ENCODE results near the gene ARHGAP26. TPM values are rescaled to one million over a fixed set of nuclear protein-coding genes. Genes with fewer than 3 reads are reported as not detected.

ARHGAP26 gene
- total RNA-seq, 1 donor from 2014 or later: 17.1 TPM

DNA sequence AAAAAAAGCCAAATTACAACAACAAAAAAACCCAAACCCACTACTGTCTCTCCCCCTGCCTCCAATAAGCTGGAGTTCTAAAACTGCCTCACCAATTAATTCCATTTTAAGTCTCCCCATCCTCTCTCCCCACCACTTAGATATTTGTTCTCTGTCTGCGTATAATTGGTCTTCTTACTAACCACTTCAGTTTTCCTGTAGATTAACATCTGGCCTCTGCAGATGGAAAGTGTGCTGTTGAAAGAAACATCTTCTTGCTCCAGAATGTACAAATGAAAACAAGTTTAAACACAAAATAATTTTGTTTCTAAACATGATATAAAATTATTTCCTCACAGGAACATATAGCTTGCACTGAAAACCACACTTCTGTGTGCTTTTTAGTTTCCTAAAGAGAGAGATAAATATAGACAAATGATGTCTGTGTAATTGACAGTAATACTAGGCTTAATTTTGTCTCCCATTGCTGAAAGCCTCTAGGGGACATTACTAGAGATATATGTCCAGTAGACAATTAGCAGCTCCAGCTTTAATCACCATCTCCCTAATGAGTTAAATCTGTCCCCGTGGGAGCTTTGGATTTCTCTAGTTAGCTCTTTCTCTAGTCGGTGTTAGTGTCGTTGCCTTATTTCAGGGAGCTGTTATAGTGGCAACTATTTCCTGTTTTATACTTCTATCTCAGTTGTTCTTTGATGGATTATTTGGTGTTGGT, 164.0 kb downstream of the ARHGAP26 start:
- no peak for DNase-seq (ENCODE audit: low read depth)
- TF ChIP-seq, protein P1, sequence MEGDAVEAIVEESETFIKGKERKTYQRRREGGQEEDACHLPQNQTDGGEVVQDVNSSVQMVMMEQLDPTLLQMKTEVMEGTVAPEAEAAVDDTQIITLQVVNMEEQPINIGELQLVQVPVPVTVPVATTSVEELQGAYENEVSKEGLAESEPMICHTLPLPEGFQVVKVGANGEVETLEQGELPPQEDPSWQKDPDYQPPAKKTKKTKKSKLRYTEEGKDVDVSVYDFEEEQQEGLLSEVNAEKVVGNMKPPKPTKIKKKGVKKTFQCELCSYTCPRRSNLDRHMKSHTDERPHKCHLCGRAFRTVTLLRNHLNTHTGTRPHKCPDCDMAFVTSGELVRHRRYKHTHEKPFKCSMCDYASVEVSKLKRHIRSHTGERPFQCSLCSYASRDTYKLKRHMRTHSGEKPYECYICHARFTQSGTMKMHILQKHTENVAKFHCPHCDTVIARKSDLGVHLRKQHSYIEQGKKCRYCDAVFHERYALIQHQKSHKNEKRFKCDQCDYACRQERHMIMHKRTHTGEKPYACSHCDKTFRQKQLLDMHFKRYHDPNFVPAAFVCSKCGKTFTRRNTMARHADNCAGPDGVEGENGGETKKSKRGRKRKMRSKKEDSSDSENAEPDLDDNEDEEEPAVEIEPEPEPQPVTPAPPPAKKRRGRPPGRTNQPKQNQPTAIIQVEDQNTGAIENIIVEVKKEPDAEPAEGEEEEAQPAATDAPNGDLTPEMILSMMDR (IDR thresholded peaks at IDR 0.05; ENCODE audit: insufficient read depth, low read length, severe bottlenecking): no peak
- no peak overlapping the region for H3K4me3 ChIP-seq (ENCODE audit: low read depth, low read length)
- no peak for FAIRE-seq
- H3K27me3 ChIP-seq (ENCODE audit: control insufficient read depth, insufficient read depth, low read length): no peaks in the 10 kb centered on the region
- H3K36me3 ChIP-seq (ENCODE audit: control insufficient read depth, insufficient read depth, low read length): no peaks in the 10 kb centered on the region

DNA sequence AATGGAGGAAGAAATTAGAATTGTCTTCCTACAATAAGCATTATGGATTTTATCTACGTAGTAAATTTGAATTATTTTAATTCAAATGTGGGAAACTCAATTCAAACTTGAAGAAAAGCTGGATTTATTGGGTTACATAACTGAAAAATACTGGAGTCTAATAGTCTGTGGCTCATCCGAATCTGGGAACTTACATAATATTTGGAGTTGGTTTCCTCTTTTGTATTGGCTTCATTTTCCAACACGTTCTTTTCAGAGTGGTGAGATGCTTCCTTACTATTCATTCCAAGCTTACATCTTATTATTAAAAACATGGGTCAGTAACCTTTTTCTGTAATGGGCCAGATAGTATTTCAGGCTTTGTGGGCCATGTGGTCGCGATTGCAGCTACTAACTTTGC, 164.8 kb downstream of the ARHGAP26 start:
- Histone ChIP-seq H3K36me3 (ENCODE audit: control insufficient read depth, insufficient read depth, low read length) (no peaks in the 10 kb centered on the region), H3K27me3 (ENCODE audit: control insufficient read depth, insufficient read depth, low read length) (no peaks in the 10 kb centered on the region), H3K4me3 (ENCODE audit: low read depth, low read length) (no peak overlapping the region)
- TF ChIP-seq, protein P1 (IDR thresholded peaks at IDR 0.05; ENCODE audit: insufficient read depth, low read length, severe bottlenecking): no peak
- no peak for DNase-seq (ENCODE audit: low read depth)
- FAIRE-seq: no peak

DNA sequence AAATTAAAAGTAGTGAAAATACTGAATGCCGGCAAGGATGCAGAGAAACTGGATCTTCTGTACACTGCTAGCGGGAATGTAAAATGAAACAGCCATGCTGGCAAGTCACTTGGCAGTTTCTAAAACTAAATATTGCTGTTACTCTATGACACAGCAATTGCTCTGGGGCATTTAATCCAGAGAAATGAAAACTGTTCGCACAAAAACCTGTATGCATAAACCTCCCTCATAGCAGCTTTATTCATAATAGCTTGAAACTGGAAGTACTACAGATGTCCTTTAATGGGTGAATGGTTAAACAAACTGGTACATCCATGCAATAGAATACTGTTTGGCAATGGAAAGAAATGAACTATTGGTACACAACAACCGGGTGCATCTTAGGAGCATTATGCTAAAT, 167.2 kb downstream of the ARHGAP26 start:
- H3K36me3 ChIP-seq (ENCODE audit: control insufficient read depth, insufficient read depth, low read length): no peaks in the 10 kb centered on the region
- no peaks in the 10 kb centered on the region for H3K27me3 ChIP-seq (ENCODE audit: control insufficient read depth, insufficient read depth, low read length)
- TF ChIP-seq, protein P1 (IDR thresholded peaks at IDR 0.05; ENCODE audit: insufficient read depth, low read length, severe bottlenecking): no peak
- DNase-seq (ENCODE audit: low read depth): no peak
- no peak for FAIRE-seq
- no peak overlapping the region for H3K4me3 ChIP-seq (ENCODE audit: low read depth, low read length)

DNA sequence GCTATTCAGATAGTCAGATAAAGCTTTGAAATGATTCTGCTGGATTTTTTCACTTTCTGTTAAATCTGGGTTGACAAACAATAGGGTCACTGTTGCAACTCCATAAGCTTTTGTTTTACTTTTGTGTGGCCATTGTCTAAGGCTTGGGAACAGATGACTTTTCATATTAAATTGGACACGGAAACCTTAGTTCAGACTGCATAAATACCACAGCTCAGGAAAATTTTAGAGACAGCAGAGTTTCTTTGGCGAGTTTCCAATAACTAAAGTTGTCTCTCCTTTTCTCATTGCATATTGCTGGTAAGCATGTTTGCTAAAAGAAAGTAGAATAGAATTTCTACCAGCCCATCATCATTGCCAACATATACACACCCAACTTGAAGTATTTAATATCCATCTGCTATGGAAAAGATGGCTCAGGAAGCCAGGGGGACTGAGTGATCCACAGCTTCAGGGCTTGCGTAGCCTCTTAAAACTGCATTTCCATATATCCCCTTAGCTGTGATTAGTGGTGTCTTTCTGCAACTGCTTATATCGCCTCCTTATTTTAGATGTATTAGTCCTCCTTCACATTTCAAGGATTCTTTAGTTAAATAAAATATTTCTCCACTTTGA, 168.2 kb downstream of the ARHGAP26 start:
- TF ChIP-seq, protein P1 (IDR thresholded peaks at IDR 0.05; ENCODE audit: insufficient read depth, low read length, severe bottlenecking): no peak
- H3K27me3 ChIP-seq (ENCODE audit: control insufficient read depth, insufficient read depth, low read length): no peaks in the 10 kb centered on the region
- no peak for DNase-seq (ENCODE audit: low read depth)
- no peaks in the 10 kb centered on the region for H3K36me3 ChIP-seq (ENCODE audit: control insufficient read depth, insufficient read depth, low read length)
- no peak overlapping the region for H3K4me3 ChIP-seq (ENCODE audit: low read depth, low read length)
- FAIRE-seq: no peak

DNA sequence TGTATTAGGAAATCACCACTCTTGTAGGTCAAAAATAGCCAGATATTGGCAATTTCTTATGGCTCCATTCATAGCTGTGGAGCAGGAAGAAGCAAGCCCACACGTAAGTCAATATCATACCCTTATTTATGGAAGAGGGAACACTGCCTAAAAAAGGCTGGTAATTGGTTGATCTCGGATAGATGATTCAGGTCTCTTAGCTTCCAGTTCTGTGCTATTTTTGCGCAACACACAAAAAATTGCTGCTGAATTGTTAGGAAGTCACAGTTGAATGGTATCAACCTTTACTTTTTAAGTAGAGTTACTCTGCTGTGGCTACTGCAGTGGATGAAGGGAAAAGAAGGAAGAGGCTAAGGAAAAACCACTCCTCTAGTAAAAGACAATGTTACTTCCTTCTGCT, 168.8 kb downstream of the ARHGAP26 start:
- TF ChIP-seq, protein P1 (IDR thresholded peaks at IDR 0.05; ENCODE audit: insufficient read depth, low read length, severe bottlenecking): no peak
- DNase-seq (ENCODE audit: low read depth) (no peak), FAIRE-seq (no peak)

More for the DNA sequence above, 168.8 kb downstream of the ARHGAP26 start:
- Histone ChIP-seq H3K27me3 (ENCODE audit: control insufficient read depth, insufficient read depth, low read length) (no peaks in the 10 kb centered on the region), H3K4me3 (ENCODE audit: low read depth, low read length) (no peak overlapping the region), H3K36me3 (ENCODE audit: control insufficient read depth, insufficient read depth, low read length) (no peaks in the 10 kb centered on the region)

Data from bronchial epithelial cell (primary cell).